ENCODE data around the gene HEMGN.
A peak's percentile ranks its signal among the peaks of the same experiment; 100 is the strongest.
"Not testable (repeated sequence)": the region's sequence is repeated elsewhere in the genome, so short reads cannot be mapped to it uniquely, and the experiment has no call there.

Gene HEMGN

GRCh38 chr9:97981846-97982682 lies 44.1 kb upstream of the HEMGN start:
- TF ChIP-seq CTCF (conservative IDR thresholded peaks at IDR 0.05) (no peak), ZFX (IDR thresholded peaks at IDR 0.05) (no peak)
- peak overlapping the region; percentile 100 for H3K27ac ChIP-seq

GRCh38 chr9:97980918-97981845 lies 43.2 kb upstream of the HEMGN start:
- H3K27ac ChIP-seq = no peak overlapping the region
- TF ChIP-seq ZFX (IDR thresholded peaks at IDR 0.05) (no peak), CTCF (conservative IDR thresholded peaks at IDR 0.05) (no peak)

- TF ChIP-seq CTCF (conservative IDR thresholded peaks at IDR 0.05) = no peak
- no peak overlapping the region for H3K27ac ChIP-seq
Observed at GRCh38 chr9:97980479-97980803, 42.5 kb upstream of the HEMGN start.

GRCh38 chr9:97979788-97980478 lies 42.0 kb upstream of the HEMGN start:
- no peak for TF ChIP-seq CTCF (conservative IDR thresholded peaks at IDR 0.05)
- TF ChIP-seq ZFX (IDR thresholded peaks at IDR 0.05) = no peak
- H3K27ac ChIP-seq = no peak overlapping the region

- no peak overlapping the region for H3K27ac ChIP-seq
- TF ChIP-seq ZFX (IDR thresholded peaks at IDR 0.05) (no peak), CTCF (conservative IDR thresholded peaks at IDR 0.05) (no peak)
Observed at GRCh38 chr9:97978371-97979130, 40.6 kb upstream of the HEMGN start.

GRCh38 chr9:97976633-97977032 lies 38.7 kb upstream of the HEMGN start:
- H3K27ac ChIP-seq = not testable (repeated sequence)

- no peak overlapping the region for H3K27ac ChIP-seq
- TF ChIP-seq CTCF (conservative IDR thresholded peaks at IDR 0.05) = no peak
- no peak for TF ChIP-seq ZFX (IDR thresholded peaks at IDR 0.05)
Observed at GRCh38 chr9:97975376-97975775, 37.4 kb upstream of the HEMGN start.
